Testis (tissue), 3 donors: ENCODE data around the gene IDI2. TPM values are rescaled to one million over a fixed set of nuclear protein-coding genes. Genes with fewer than 3 reads are reported as not detected.
"Not testable (repeated sequence)": the region's sequence is repeated elsewhere in the genome, so short reads cannot be mapped to it uniquely, and the experiment has no call there.

ENCODE experiments used
- DNase-seq: peaks from one replicate; pipeline ENCODE4 v3.0.0-alpha.2; 2019
- H3K27ac ChIP-seq, 2 donors: fragments of 200-600 bp; sonication (generic); one replicate each; pipeline ENCODE4 v1.5.1; 2019
- H3K27me3 ChIP-seq: fragments of 200-600 bp; sonication (generic); one replicate; pipeline ENCODE4 v1.5.1; 2019
- H3K36me3 ChIP-seq: fragments of 200-600 bp; sonication (generic); one replicate; pipeline ENCODE4 v1.5.1; 2017; ENCODE audit warnings: low read depth; ENCODE audit errors: missing control alignments
- H3K4me1 ChIP-seq: fragments of 200-600 bp; sonication (generic); one replicate; pipeline ENCODE4 v1.5.1; 2019
- H3K4me3 ChIP-seq, 2 donors: fragments of 200-600 bp; sonication (generic); one replicate each; pipeline ENCODE4 v1.5.1; 2017 to 2019
- H3K9me3 ChIP-seq: fragments of 200-600 bp; sonication (generic); one replicate; pipeline ENCODE4 v1.5.1; 2017
- CTCF ChIP-seq, 3 experiments: fragments of 450-650 bp in 2 of 3; fragments of 200-600 bp in 1 of 3; sonication (generic) in 1 of 3; IDR thresholded peaks; one replicate each; pipeline ENCODE4 v1.5.1; 2016 to 2019; ENCODE audit warnings: antibody characterized with exemption in 3 of 3, mild to moderate bottlenecking in 2 of 3, moderate library complexity in 1 of 3
- POLR2A ChIP-seq: fragments of 450-650 bp; IDR thresholded peaks from one replicate; pipeline ENCODE4 v1.6.1; 2017; ENCODE audit warnings: antibody characterized with exemption, mild to moderate bottlenecking, moderate library complexity
- WGBS, 2 donors: methylation state at CpG; one replicate each; pipeline ENCODE4 v1.1.5; 2018; 5-methylcytosine and 5-hydroxymethylcytosine counted together
- intact Hi-C: fragments of 100-400 bp; cut with DNase I; formaldehyde crosslinking; loops from one replicate; pipeline ENCODE4 v1.15.1; 2023; ENCODE audit warnings: low total_unique reads
- polyA plus RNA-seq: library from polyadenylated mRNA; stranded (reverse); fragments of 350-450 nt; fragmentation: Illumina TruSeq; extraction: RNeasy Lipid Tissue Mini Kit (QIAGEN cat#74804); gene quantifications from one replicate; pipeline ENCODE4 v1.2.3, GENCODE V29; 2014; ENCODE audit warnings: low read depth, low replicate concordance; ENCODE audit not compliant: insufficient read depth
- total RNA-seq, 2 donors: library from RNA; depleted of rRNA; stranded (reverse); fragments of >200 nt; gene quantifications; one replicate each; pipeline ENCODE4 v1.2.3, GENCODE V29; 2016

IDI2 gene
- total and polyA plus RNA-seq, 3 donors from 2014 or later: 0.79 to 1.1 TPM; not detected in 1

DNA sequence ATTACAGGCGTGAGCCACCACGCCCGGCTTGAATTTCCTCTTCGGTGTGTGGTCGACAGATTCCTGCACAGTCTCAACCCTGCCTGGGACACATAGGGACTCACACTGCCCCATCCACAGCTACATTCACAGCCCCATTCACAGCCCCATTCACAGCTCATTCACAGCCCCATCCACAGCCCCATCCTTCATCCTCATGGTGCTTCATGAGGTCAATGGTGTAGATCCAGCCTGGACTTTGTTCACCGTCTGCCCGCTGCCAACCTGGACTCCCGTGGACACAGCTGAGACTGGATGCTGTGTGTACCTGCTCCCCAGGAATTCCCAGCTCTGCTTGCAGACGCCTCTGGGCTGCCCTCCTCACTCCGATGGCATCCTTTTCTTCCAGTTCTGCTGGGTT is 5.2 kb downstream of the IDI2 start:
- Histone ChIP-seq H3K27me3 (no peaks in the 10 kb centered on the region), H3K27ac (no peak overlapping the region), H3K4me3 (no peak overlapping the region), H3K9me3 (no peaks in the 10 kb centered on the region), H3K4me1 (peaks cover 2% of the 10 kb centered on the region), H3K36me3 (no peaks in the 10 kb centered on the region)
- intact Hi-C loops: no loop called here
- no peak for DNase-seq
- 94 to 96% methylated on average over 10 of the region's 10 CpGs for WGBS, 2 donors
- no peak for TF ChIP-seq POLR2A
- no peak for TF ChIP-seq CTCF (IDR thresholded peaks at IDR 0.05)

- Histone ChIP-seq H3K9me3 (no peaks in the 10 kb centered on the region), H3K36me3 (no peaks in the 10 kb centered on the region)
Observed at GRCh38 chr10:1019362-1019761, 6.3 kb downstream of the IDI2 start.

GRCh38 chr10:1015688-1016087 is 10.0 kb downstream of the IDI2 start:
- Histone ChIP-seq H3K9me3 (no peaks in the 10 kb centered on the region), H3K27ac (no peak overlapping the region), H3K4me1 (peaks cover 2% of the 10 kb centered on the region), H3K27me3 (no peaks in the 10 kb centered on the region), H3K36me3 (no peaks in the 10 kb centered on the region), H3K4me3 (no peak overlapping the region)
- DNase-seq: peak; percentile 43
- intact Hi-C loops: no loop called here
- WGBS, 2 donors: 68 to 80% methylated on average over 5 to 11 of the region's 11 CpGs
- no peak for TF ChIP-seq POLR2A
- no peak for TF ChIP-seq CTCF (IDR thresholded peaks at IDR 0.05)

More at GRCh38 chr10:1019362-1019761, 6.3 kb downstream of the IDI2 start:
- TF ChIP-seq CTCF (IDR thresholded peaks at IDR 0.05): no peak
- TF ChIP-seq POLR2A: no peak
- H3K4me1 ChIP-seq: peaks cover 2% of the 10 kb centered on the region
- H3K27ac ChIP-seq: no peak overlapping the region
- no peaks in the 10 kb centered on the region for H3K27me3 ChIP-seq
- intact Hi-C loops: no loop called here
- 84 to 91% methylated on average over 10 of the region's 10 CpGs for WGBS, 2 donors
- H3K4me3 ChIP-seq: no peak overlapping the region
- no peak for DNase-seq

DNA sequence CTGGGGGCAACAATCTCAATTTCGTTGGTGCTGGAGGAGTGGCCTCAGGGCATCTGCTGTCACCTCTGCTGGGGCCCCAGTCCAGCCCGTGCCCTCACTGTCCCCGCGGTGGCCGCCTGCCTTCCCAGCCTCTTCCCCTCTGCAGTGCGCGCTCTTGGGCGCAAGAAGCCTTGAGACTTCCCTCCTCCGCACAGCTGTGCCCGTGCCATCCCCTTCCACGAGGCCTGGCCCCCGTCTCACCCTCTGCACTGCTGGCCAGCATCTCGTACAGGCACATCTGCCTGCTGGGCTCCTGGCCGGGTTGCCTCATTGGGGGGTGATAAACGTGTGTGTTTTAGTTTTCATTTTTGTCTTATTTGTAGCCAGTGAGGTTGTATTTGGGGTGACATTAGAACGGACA is 14.0 kb downstream of the IDI2 start:
- H3K27ac ChIP-seq: no peak overlapping the region
- H3K9me3 ChIP-seq: no peaks in the 10 kb centered on the region
- no peaks in the 10 kb centered on the region for H3K36me3 ChIP-seq
- DNase-seq: no peak
- 96% methylated on average over 14 to 16 of the region's 16 CpGs for WGBS, 2 donors
- no peak overlapping the region for H3K4me3 ChIP-seq
- peaks cover 2% of the 10 kb centered on the region for H3K4me1 ChIP-seq
- TF ChIP-seq POLR2A: no peak
- intact Hi-C loops: no loop called here
- no peaks in the 10 kb centered on the region for H3K27me3 ChIP-seq

DNA sequence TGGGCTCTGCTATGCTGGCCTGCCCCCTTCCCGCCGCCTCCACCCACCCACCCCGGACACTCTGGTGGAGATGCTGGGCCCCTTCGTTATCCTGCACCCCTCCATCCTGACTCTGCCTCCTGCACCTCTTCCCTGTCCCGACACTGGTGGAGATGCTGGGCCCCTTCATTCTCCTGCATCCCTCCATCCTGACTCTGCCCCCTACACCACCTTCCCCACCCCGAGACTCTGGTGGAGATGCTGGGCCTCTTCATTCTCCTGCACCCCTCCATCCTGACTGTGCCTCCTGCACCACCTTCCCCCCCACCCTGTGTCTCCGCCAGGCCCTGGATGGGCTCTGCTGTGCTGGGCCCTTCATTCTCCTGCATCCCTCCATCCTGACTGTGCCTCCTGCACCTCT is 15.0 kb downstream of the IDI2 start:
- H3K27ac ChIP-seq: no peak overlapping the region
- 95 to 99% methylated on average over 7 of the region's 7 CpGs for WGBS, 2 donors
- no peaks in the 10 kb centered on the region for H3K4me1 ChIP-seq
- H3K27me3 ChIP-seq: no peaks in the 10 kb centered on the region
- DNase-seq: no peak
- no peaks in the 10 kb centered on the region for H3K36me3 ChIP-seq
- H3K4me3 ChIP-seq: no peak overlapping the region
- intact Hi-C loops: no loop called here
- no peaks in the 10 kb centered on the region for H3K9me3 ChIP-seq
- no peak for TF ChIP-seq POLR2A

GRCh38 chr10:1009947-1010346 is 15.7 kb downstream of the IDI2 start:
- intact Hi-C loops, H3K4me3 ChIP-seq, H3K4me1 ChIP-seq, H3K36me3 ChIP-seq, H3K27ac ChIP-seq, H3K27me3 ChIP-seq, H3K9me3 ChIP-seq, DNase-seq: not testable (repeated sequence)
- 70 to 79% methylated on average over 8 of the region's 8 CpGs for WGBS, 2 donors
